HepG2 (cell line): Measurements from ENCODE around the gene RASGRP4. TPM values are rescaled to one million over a fixed set of nuclear protein-coding genes. Genes with fewer than 3 reads are reported as not detected.

Source experiments
- AGO1 ChIP-seq: fragments of 200-400 bp; formaldehyde crosslinking; IDR thresholded peaks from 2 replicates; pipeline ENCODE4 v1.6.1; 2017; ENCODE audit warnings: mild to moderate bottlenecking, low read depth, low read length, moderate library complexity; ENCODE audit not compliant: poor library complexity, severe bottlenecking
- AKNA ChIP-seq: sonication (generic); formaldehyde crosslinking; IDR thresholded peaks from 2 replicates; pipeline ENCODE4 v1.4.0; 2020; ENCODE audit warnings: missing genetic modification reagents, borderline replicate concordance
- IKZF5 ChIP-seq: IDR thresholded peaks from 2 replicates; pipeline ENCODE4 v1.6.1; 2018; ENCODE audit warnings: missing genetic modification reagents, mild to moderate bottlenecking, missing compliant biosample characterization
- KDM2A ChIP-seq: sonication (generic); formaldehyde crosslinking; IDR thresholded peaks from 2 replicates; pipeline ENCODE4 v1.4.0; 2020; ENCODE audit warnings: low read depth, missing genetic modification reagents, borderline replicate concordance
- LRRFIP1 ChIP-seq: sonication (generic); formaldehyde crosslinking; conservative IDR thresholded peaks from 2 replicates; pipeline ENCODE4 v1.4.0; 2020; ENCODE audit warnings: missing genetic modification reagents
- SMYD3 ChIP-seq: sonication (generic); formaldehyde crosslinking; IDR thresholded peaks from 2 replicates; pipeline ENCODE4 v1.8.1; 2023; ENCODE audit warnings: mild to moderate bottlenecking, missing genetic modification reagents
- SNAPC4 ChIP-seq: sonication (generic); formaldehyde crosslinking; IDR thresholded peaks from 2 replicates; pipeline ENCODE4 v1.4.0; 2020; ENCODE audit warnings: mild to moderate bottlenecking, missing genetic modification reagents
- ZBTB7A ChIP-seq: sonication (generic); formaldehyde crosslinking; IDR thresholded peaks from 2 replicates; pipeline ENCODE4 v1.8.0; 2022; ENCODE audit warnings: mild to moderate bottlenecking, missing genetic modification reagents
- polyA plus RNA-seq, 8 experiments: library from polyadenylated mRNA; depleted of rRNA in 3 of 8; stranded (reverse) in 7 of 8; unstranded in 1 of 8; fragments of >200 nt; fragmentation: Illumina TruSeq in 4 of 8; extraction: Trizol in 4 of 8; gene quantifications; 2 replicates each; pipeline versions ENCODE4 v1.2.1 to v1.2.3, GENCODE V29; 2011 to 2016; ENCODE audit warnings: low read depth in 4 of 8, missing spikeins in 1 of 8, mixed read lengths in 1 of 8; ENCODE audit not compliant: insufficient read depth in 1 of 8
- total RNA-seq, 5 experiments: library from RNA; depleted of rRNA; stranded (reverse); fragments of >200 nt; fragmentation: Illumina TruSeq; extraction: Trizol; gene quantifications; 2 replicates each; pipeline ENCODE4 v1.2.3, GENCODE V29; 2016; ENCODE audit warnings: low read depth in 1 of 5
- TF ChIP-seq, protein P1 (sequence below): sonication (generic); formaldehyde crosslinking; IDR thresholded peaks from 2 replicates; pipeline ENCODE4 v1.4.0; 2020; ENCODE audit warnings: low read depth, missing genetic modification reagents

RASGRP4 gene
- total and polyA plus RNA-seq, 2 of the 13 experiments (the other 11 are each of a cell fraction or from before 2014, with no cell fraction given), result not detected

DNA sequence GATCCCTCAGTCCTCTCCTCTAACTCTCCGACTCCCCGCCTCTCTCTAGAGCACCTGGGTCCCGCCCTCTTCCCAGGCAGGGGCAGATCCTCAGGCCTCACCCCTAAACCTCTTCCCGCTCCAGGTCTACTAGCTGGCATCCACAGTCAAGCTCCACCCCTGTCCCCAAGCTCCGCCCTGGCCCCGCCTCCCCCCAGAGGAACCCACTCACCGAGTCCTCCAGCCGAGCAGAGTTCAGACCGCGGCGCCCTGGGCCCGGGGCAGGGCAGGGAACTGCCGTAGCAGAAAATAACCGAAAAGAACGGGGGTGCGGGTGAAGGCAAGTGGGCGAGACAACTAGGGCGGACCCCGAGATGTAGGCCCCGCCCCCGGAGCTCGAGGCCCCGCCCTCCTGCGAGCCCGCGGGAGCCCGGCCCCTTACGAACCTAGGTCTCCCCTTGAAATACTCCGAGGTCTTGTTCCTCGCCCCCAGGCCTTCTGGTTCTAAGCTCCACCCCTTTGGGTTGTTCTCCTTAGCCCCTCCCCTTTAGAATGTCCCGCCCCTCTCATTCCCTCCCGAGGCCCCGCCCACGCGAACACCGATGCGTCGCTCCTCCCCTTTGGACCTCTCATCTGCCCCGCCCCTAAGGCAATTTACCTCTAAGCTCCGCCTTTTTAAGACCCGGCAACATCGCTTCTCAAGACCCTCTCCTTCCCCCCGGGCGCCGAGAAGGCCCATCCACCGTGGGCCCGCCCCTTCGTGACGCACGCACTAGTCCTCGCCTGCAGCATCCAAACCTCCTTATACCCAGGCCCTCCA, 38.3 kb downstream of the RASGRP4 start, which contains the start of gene GGN (continued):
- TF ChIP-seq SNAPC4 (CRISPR knock-in tag) (no peak), ZBTB7A (CRISPR knock-in tag) (no peak), SMYD3 (no peak), LRRFIP1 (CRISPR knock-in tag) (no peak), AGO1 (peak; percentile 81), AKNA (CRISPR knock-in tag) (no peak), IKZF5 (CRISPR knock-in tag) (no peak), KDM2A (CRISPR knock-in tag) (peak; percentile 83)
- TF ChIP-seq, protein P1, sequence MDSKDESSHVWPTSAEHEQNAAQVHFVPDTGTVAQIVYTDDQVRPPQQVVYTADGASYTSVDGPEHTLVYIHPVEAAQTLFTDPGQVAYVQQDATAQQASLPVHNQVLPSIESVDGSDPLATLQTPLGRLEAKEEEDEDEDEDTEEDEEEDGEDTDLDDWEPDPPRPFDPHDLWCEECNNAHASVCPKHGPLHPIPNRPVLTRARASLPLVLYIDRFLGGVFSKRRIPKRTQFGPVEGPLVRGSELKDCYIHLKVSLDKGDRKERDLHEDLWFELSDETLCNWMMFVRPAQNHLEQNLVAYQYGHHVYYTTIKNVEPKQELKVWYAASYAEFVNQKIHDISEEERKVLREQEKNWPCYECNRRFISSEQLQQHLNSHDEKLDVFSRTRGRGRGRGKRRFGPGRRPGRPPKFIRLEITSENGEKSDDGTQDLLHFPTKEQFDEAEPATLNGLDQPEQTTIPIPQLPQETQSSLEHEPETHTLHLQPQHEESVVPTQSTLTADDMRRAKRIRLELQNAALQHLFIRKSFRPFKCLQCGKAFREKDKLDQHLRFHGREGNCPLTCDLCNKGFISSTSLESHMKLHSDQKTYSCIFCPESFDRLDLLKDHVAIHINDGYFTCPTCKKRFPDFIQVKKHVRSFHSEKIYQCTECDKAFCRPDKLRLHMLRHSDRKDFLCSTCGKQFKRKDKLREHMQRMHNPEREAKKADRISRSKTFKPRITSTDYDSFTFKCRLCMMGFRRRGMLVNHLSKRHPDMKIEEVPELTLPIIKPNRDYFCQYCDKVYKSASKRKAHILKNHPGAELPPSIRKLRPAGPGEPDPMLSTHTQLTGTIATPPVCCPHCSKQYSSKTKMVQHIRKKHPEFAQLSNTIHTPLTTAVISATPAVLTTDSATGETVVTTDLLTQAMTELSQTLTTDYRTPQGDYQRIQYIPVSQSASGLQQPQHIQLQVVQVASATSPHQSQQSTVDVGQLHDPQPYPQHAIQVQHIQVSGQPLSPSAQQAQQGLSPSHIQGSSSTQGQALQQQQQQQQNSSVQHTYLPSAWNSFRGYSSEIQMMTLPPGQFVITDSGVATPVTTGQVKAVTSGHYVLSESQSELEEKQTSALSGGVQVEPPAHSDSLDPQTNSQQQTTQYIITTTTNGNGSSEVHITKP (CRISPR knock-in tag), result no peak
